HG03520 (cell line): ENCODE results near the gene GDF15.
"Not testable (repeated sequence)": the region's sequence is repeated elsewhere in the genome, so short reads cannot be mapped to it uniquely, and the experiment has no call there.

Experiments
- ATAC-seq: cut with Tn5 transposase; IDR thresholded peaks from one replicate; pipeline ENCODE4 v1.9.1; 2021; ENCODE audit warnings: mild to moderate bottlenecking, moderate library complexity; ENCODE audit not compliant: unreplicated experiment

Gene GDF15

GRCh38 chr19:18385675-18386542, at the start of gene GDF15:
GDF15 (plus strand) TSS chr19:18386158; CDS start chr19:18386190, 32 bp downstream.
- no peak for ATAC-seq

- no peak for ATAC-seq
Observed at GRCh38 chr19:18338541-18338940, 47.4 kb upstream of the GDF15 start.

- ATAC-seq = no peak
Observed at GRCh38 chr19:18339723-18340122, 46.2 kb upstream of the GDF15 start.

GRCh38 chr19:18340190-18340989, 45.6 kb upstream of the GDF15 start, which contains the start of gene PGPEP1:
PGPEP1 (plus strand) TSS chr19:18340598; CDS start chr19:18340682, 84 bp downstream.
- ATAC-seq = no peak

- no peak for ATAC-seq
Observed at GRCh38 chr19:18340990-18341868, 44.7 kb upstream of the GDF15 start.

GRCh38 chr19:18342090-18342632, 43.8 kb upstream of the GDF15 start:
- no peak for ATAC-seq

GRCh38 chr19:18344582-18344950, 41.4 kb upstream of the GDF15 start:
- ATAC-seq = no peak

- ATAC-seq = no peak
Observed at GRCh38 chr19:18345296-18345695, 40.7 kb upstream of the GDF15 start.

- ATAC-seq = no peak
Observed at GRCh38 chr19:18346091-18346490, 39.9 kb upstream of the GDF15 start.

- no peak for ATAC-seq
Observed at GRCh38 chr19:18348171-18348570, 37.8 kb upstream of the GDF15 start.

- ATAC-seq = not testable (repeated sequence)
Observed at GRCh38 chr19:18348818-18349339, 37.1 kb upstream of the GDF15 start.

- ATAC-seq = no peak
Observed at GRCh38 chr19:18349524-18350128, 36.3 kb upstream of the GDF15 start.

GRCh38 chr19:18350490-18350889, 35.5 kb upstream of the GDF15 start:
- ATAC-seq = no peak

- no peak for ATAC-seq
Observed at GRCh38 chr19:18351544-18351943, 34.4 kb upstream of the GDF15 start.

- ATAC-seq = no peak
Observed at GRCh38 chr19:18353378-18354005, 32.5 kb upstream of the GDF15 start.

- not testable (repeated sequence) for ATAC-seq
Observed at GRCh38 chr19:18354743-18355142, 31.2 kb upstream of the GDF15 start.

- ATAC-seq = no peak
Observed at GRCh38 chr19:18357041-18357440, 28.9 kb upstream of the GDF15 start.

GRCh38 chr19:18361646-18362045, 24.3 kb upstream of the GDF15 start:
- no peak for ATAC-seq

- ATAC-seq = no peak
Observed at GRCh38 chr19:18362934-18363542, 22.9 kb upstream of the GDF15 start.
